GM19452 (cell line): Measurements from ENCODE around the gene MAN2C1.
"Not testable (repeated sequence)": the region's sequence is repeated elsewhere in the genome, so short reads cannot be mapped to it uniquely, and the experiment has no call there.

ENCODE experiments used
- ATAC-seq: cut with Tn5 transposase; IDR thresholded peaks from one replicate; pipeline ENCODE4 v1.9.1; 2021; ENCODE audit not compliant: unreplicated experiment

MAN2C1 gene

DNA sequence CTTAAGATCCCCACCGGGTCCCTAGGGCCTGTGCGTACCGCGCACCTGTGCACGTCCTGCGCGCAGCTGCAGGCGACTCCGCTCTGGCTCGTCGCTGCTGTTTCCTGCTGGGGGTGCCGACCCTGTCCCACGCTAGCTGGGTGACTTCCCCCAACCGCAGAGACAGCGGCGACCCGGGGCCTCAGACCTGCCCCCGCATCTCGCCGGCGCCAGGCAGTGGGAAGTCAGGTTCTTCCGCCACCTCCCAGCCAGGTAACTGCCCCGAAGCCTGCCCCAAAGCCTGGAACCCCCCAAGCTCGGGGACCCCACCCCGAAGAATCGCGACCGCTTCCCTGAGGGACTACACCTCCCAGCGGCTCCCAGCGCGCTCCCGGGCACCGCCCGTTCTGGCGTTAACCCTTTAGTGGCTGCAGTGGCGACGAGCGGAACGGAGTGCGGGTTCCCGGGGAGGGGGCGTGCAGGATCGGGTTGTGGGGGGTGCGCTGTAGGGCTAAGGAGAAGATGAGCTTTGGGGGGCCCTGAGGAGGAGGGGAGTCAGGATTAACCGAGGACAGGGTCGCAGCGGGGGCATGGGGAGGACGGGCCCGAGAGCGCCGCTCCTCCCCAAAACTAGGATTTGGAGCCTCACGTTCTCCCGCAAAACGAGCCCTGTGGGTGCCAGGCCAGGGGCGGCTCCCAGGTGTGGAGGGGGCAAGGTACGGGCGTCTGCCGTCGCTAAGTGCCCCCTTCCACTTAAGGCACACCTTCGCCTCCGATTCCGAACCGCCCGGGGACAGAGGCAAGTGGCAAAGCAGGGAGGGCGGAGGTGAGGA is 21.0 kb downstream of the MAN2C1 start:
- ATAC-seq: peak; percentile 65

DNA sequence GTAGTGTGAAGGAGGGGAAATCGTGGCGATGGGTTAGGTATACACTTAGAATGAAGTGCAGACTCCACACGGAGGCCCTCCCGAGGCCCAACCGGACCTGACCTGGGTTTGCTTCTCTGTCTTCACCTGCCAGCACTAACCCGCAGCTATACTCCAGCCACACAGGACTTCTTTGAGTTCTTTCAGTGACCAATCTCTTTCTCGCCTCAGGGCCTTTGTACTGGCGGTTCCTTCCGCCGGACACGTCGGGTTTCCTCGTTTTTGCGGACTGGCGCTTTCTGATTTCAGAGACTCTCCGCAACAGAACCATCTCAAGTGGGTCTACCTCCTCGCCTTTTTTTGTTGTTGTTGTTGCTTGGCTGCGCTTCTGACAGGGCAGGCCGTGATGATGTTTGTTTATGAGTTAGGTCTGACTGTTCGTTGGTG is 21.6 kb downstream of the MAN2C1 start, which contains the start of gene NEIL1:
Gene NEIL1 (plus strand): TSS at position 244 of the 426 bp plus-strand sequence. CDS start 1,867 bp downstream, outside the sequence.
- peak; percentile 1 for ATAC-seq

DNA sequence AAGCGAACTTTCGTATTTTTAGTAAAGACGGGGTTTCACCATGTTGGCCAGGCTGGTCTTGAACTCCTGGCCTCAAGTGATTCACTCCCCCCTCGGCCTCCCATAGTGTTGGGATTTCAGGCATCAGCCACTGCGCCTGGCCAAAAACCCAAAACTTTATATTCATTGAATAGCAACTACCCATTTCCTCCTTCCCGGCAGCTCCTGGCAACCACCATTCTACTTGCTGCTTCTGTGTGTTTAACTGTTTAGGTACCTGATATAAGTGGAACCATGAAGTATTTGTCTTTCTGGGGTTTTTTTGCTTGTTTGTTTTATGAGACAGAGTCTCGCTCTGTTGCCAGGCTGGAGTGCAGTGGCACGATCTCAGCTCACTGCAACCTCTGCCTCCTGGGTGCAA is 24.5 kb downstream of the MAN2C1 start:
- not testable (repeated sequence) for ATAC-seq

DNA sequence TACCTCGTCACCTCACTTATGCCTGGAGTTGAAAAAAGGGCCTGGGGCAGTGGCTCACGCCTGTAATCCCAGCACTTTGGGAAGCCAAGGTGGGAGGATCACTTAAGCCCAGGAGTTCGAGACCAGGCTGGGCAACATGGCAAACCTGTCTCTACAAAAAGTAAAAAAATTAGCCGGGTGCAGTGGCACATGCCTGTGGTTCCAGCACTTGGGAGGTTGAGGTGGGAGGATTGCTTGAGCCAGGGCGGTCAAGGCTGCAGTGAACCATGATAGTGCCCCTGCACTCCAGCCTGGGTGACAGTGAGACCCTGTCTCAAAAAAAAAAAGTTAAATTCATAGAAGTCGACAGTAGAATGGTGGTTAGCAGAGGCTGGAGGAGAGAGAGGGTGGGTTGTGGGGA is 26.2 kb downstream of the MAN2C1 start:
- ATAC-seq: no peak

DNA sequence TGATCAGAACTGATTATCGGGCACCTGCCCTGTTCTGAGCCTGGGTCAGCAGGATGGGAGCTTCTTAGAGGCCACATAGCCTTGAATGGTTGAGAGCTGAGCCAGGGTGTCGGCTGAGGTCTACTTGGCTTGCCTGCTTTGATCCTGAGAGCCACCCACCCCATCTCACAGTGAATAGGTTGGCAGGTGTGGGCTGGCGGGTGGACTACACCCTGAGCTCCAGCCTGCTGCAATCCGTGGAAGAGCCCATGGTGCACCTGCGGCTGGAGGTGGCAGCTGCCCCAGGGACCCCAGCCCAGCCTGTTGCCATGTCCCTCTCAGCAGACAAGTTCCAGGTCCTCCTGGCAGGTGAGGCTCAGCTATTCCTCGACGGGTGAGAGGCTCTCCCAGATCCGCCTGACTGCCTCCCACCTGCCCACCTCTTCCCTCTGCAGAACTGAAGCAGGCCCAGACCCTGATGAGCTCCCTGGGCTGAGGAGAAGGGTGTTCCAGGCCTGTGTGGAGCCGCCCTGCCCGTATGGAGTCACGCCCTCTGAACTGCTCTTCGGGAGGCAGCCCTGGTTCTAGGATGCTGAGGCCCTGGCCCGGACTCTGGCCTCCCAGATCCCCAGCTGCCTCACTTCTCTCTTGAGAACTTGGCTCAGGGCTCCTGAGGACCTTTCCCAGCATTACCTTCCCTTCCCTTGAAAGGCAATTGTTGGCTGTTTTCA is 28.7 kb downstream of the MAN2C1 start:
- no peak for ATAC-seq

DNA sequence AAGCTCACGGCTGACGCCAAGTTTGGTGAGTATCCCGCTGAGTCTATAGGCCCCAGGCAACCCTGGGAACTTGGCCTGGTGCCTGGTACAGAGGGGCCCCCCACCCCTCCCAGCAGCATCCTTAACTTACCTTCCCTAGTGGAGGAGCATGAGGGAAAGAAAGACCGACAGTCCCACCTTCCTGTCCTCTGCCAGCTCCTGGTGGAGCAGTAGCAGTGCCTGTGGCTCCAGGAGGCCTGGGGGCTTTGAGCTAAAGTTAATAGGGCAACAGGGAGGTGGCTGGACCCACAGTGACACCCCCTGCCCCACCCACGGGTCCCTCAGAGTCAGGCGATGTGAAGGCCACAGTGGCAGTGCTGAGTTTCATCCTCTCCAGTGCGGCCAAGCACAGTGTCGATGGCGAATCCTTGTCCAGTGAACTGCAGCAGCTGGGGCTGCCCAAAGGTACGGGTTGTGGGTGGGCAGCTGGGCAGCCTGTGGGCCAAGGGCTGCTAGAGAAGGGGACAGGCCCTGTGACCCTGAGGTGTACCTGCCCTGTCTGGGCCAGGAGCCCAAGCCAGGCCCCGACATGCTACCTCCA is 29.7 kb downstream of the MAN2C1 start:
- ATAC-seq: no peak

DNA sequence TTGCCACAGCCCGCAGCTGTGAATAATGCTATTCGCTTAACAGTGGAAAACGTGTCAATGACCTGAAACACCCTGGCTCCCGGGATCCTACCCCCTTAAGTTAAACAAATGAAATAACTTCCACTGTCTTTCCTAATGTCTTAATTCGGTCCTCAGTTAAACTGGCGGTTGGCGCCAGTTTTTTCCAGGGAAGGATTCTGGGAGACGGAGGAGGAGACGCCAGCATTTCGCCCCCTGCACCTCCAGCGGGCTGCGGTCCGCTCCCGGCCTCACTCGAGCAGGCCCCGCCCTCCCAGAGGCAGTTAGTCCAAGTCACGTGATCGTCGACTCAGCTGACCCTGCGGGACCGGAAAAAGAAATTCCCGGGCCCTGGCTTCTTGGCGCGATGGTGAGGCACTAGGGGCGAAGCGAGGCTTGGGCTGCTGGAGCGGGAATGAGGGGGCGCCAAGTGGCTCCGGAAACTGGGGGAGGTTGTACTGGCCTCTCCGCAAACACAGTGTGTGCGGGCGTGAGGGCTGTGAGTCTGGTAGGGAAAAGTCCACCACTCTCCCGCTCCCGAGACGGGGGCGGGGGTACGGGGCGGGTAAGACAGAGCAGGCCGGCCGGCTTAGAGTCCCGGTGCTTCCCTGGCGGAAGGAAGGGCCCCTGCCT is 32.6 kb downstream of the MAN2C1 start, which contains the start of gene COMMD4:
Gene COMMD4 (plus strand): TSS at position 359 of the 651 bp plus-strand sequence. CDS start 27 bp downstream, at position 386.
- ATAC-seq: no peak

DNA sequence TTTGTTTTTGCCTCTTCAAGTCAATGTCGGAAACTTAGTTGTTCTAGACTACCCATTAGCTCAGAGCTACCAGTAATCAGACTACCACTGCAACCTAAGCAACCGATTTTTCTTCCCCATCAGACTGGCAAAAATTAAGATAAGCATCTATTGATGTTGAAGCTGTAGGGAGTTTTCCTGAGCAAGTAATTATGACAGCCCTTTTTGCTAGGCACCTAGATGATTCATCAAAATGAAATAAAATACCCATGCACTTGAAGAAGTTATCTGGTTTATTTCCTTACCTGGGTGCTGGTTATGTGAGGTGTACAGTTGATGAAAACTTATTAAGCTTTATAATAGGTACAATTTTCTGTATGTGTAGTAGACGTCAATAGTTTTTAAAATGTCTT is 33.1 kb downstream of the MAN2C1 start:
- ATAC-seq: no peak

DNA sequence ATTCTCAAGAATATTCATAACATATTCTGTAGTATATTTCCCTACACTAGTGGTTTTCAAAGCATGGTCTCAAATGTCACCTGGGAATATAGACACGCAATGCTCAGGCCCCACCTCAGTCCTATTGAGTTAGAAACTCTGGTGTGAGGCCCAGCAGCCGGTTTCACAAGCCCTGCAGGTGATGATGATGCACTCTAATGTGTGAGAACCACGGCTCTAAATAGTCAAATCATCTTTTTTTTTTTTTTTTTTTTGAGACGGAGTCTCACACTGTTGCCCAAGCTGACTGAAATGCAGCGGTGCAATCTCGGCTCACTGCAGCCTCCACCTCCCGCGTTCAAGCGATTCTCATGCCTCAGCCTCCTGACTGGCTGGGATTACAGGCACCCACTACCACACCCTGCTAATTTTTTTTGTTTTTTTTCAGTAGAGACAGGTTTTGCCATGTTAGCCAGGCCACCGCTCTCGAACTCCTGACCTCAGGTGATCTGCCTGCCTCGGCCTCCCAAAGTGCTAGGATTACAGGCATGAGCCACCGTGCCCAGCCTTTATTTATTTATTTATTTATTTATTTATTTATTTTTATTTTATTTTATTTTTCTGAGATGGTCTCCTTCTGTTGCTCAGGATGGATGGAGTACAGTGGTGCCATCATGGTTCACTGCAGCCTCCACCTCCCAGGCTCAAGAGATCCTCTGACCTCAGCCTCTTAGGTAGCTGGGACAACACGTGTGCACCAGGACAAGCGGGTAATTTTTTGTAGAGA is 34.6 kb downstream of the MAN2C1 start:
- ATAC-seq: peak; percentile 62

DNA sequence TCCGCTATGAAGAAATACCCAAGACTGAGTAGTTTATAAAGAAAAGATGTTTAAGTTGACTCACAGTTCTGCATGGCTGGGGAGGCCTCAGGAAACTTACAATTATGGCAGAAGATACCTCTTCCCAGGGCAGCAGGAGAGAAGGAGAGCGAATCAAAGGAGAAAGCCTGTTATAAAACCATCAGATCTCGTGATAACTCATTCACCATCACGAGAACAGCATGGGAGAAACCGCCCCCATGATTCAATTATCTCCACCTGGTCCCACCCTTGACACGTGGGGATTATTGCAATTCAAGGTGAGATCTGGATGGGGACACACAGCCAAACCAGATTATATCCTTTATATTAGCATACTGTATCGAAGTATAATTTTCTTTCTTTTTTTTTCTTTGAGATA is 36.3 kb downstream of the MAN2C1 start:
- ATAC-seq: not testable (repeated sequence)

DNA sequence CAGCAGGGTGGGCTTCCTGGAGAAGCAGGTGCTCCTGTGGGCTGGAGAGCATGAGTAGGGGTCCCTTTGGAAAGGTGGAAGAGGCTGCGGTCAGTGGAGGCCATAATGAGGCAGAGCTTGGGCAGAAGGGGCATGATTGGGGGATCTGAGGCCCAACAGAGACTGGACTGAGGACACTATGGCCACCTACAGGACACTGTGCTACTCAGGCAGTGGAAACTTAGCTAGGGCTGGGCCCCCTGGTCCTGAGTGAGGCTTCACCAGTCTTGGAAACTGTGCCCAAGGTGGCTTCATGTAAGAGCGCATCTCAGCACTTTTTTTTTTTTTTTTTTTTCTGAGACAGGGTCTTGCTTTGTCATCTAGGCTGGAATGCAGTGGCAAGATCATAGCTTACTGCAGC is 38.8 kb downstream of the MAN2C1 start:
- ATAC-seq: no peak

DNA sequence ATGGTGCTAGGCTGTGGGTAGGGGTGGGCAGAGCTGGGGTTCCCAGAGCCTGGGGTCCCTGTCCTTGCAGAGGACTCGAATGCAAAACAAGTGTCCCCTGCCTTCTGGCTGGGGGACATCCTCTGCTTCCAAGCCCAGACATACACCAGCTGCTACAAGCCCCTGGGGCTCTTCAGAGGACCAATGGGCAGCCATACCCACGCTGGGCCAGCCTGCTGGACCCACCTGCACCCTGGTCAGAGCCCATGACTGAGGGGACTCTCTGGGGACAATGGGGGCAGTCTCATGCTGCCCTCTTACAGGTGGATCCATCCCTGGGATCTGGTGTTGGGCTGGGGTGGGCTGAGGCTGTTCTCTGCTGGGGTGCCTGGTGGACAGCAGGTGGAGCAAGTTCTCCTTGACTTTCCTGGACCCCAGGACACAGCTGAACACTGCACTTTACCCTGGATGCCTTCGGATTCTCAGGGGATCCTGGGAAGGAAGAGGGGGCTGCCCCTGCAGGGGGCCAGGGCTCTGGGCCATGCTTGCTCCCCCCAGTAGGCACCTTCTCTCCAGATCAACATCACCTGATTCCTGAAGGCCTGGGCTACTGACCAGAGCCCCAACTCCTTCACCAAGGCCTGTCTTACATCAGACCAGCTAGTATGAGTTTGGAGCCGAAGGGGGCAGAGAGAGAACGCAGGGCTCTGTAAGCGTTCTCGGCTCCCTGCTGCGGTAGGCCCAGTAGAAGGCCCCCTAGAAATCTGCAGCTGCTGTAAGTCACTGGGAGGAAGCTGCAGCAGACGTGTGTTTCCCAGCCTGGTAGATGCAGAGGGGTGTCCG is 39.7 kb downstream of the MAN2C1 start:
- ATAC-seq: no peak

DNA sequence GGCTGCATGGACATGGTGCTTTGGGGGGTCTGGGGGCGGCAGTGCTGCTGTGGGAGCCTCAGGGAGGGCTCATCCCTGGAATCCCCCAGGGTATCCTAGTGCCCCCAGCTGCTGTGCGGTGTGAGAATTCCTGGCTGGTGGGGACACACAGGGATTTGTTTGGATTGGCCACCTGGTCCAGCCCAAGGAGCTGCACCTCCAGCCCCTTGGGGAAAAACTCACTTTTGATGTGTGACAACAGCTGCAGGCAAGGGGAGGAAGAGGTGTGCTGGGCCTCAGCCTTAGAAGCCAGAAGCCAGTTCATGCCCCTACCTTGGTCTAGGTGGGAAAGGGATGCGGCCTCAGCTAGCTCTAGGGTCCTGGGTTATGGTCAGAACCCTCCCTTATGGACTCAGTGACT is 40.9 kb downstream of the MAN2C1 start:
- ATAC-seq: no peak

DNA sequence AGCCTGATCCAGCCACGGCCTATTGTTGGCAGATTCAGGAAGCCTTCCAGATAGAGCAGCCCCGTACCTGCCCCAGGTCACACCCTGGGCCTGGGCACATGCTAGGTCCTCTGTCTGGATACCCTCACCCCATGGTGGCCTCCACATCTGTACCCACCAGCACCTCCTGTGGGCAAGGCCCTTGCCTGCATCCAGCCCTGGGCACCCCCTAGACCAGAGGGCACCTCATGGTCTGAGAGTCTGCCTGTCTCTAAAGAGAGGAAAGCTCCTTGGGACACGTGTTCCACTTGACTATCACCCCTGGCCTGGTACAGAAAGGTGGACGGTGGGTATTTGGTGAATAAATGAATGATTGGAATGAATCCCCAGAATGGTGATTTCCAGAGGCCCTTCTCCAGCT is 41.4 kb downstream of the MAN2C1 start:
- no peak for ATAC-seq

DNA sequence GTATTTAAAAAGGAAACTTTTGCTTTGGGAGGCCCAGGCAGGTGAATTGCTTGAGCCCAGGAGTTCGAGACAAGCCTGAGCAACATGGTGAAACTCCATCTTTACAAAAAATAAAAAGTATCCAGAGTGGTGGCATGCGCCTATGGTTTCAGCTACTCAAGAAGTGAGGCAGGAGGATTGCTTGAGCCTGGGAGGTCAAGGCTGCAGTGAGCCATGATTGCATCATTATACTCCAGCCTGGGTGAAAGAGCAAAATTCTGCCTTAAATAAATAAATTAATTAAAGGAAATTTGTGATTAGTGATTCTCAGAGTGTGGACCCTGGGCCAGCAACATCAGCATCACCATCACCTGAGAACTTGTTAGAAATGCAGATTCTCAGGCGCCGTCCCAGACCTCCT is 42.5 kb downstream of the MAN2C1 start:
- no peak for ATAC-seq

DNA sequence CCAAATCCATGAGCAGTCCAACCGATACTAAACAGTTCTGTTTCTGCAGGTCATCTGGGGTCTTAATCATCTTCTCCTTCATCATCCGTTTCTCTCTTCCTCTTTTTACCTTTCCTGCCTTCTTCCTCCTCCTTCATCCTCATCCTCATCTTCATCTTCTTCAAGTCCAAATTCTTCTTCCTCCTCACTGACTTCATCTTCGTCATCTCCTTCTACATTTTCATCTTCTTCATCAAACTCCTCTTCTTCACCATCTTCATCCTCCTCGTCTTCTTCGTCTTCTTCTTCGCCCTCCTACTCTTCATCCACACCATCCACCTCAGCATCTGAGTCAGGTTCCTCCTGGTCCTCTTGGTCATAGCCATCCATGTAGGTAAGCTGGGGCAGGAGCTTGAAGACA is 46.7 kb downstream of the MAN2C1 start:
- ATAC-seq: no peak

DNA sequence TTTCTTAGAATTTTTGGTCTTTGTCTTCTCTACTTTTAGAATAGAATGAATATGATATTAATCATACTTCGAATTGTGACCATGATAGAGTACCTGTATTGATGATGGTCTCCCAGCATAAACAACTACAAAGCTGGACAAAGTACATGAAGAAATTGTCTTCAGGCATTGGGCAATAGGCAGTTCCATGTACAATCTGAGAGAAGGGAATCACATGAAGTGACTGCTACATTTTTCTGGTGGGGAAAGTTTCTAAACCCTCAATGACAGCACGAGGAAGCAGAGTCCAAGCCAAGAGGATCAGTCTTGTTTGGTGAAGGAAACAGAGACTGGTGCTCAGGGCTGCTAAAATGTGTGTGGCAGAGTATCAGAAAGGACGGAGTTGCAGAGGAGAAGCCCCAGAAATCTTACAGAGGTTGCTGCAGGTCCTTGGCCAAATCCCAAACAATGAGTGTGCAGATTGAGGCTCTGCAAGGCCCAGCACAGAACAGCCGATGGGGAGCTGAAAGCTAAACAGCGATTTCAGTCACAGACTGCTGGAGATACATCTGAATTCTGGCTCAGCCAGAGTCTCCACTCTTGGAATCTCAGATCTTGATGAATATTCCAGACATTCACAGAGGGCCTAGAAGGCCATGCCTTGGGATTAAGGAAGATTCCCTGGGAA is 49.0 kb downstream of the MAN2C1 start:
- not testable (repeated sequence) for ATAC-seq

DNA sequence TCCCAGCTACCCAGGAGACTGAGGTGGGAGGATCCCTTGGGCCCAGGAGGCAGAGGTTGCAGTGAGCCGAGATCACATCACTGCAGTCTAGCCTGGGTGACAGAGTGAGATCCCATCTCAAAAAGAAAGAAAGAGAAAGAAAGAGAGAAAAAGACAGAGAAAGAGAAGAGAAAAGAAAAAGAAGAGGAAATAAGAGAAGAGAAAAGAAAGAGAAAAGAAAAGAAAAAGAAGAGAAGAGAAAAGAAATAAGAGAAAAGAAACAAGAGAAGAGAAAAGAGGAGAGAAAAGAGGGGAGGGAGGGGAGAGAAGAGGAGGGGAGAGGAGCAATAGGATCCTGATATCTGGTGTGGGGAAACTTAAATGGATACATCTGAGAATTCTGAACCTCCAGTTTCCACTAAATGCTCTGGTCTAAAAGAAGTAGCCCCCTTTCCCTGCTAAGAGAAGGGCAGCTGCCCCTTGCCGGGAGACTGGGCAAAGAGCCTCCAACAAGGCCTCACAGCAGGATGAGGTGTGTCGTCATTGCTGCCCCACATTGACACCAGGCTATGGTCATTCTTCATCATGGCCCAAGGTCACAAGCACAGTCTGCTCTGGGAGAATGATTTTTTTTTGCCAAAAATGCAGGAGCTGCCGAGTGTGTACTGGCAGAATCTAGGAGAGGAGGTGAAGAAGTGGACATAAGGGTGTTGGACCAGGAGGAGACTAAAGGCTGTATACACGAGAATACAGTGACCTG is 53.7 kb downstream of the MAN2C1 start:
- ATAC-seq: no peak
